Calu3 (cell line): ENCODE results near the gene LHFPL3. TPM values are rescaled to one million over a fixed set of nuclear protein-coding genes. Genes with fewer than 3 reads are reported as not detected.

Source experiments
- BruUV-seq: library from RNA; stranded (reverse); fragments of 400-500 nt; replicated peaks from 2 replicates; lab custom pipeline; 2021; lab: Mats Ljungman, UMichigan
- CTCF ChIA-PET: fragments of 300-600 bp; sonication (Branson Sonifier 250); formaldehyde crosslinking; loops from one replicate; lab custom pipeline; 2022; ENCODE audit warnings: antibody characterized with exemption; lab: Charles Lee
- DNase-seq: peaks from one replicate; pipeline ENCODE4 v3.0.0; 2022
- H3K27ac Mint-ChIP-seq: one replicate; pipeline ENCODE4 v1.8.0; 2022; ENCODE audit warnings: mixed read lengths; ENCODE audit not compliant: unreplicated experiment
- H3K27me3 Mint-ChIP-seq: one replicate; pipeline ENCODE4 v1.8.0; 2022; ENCODE audit warnings: mixed read lengths; ENCODE audit not compliant: unreplicated experiment
- H3K36me3 Mint-ChIP-seq: one replicate; pipeline ENCODE4 v1.8.0; 2022; ENCODE audit warnings: mild to moderate bottlenecking, moderate library complexity, mixed read lengths; ENCODE audit not compliant: insufficient read depth, unreplicated experiment
- H3K4me1 Mint-ChIP-seq: one replicate; pipeline ENCODE4 v1.8.0; 2022; ENCODE audit warnings: mild to moderate bottlenecking, low read depth, mixed read lengths; ENCODE audit not compliant: unreplicated experiment
- H3K4me3 Mint-ChIP-seq: one replicate; pipeline ENCODE4 v1.8.0; 2022; ENCODE audit warnings: mild to moderate bottlenecking, low read depth, moderate library complexity, mixed read lengths; ENCODE audit not compliant: unreplicated experiment
- H3K9me3 Mint-ChIP-seq: one replicate; pipeline ENCODE4 v1.8.0; 2022; ENCODE audit warnings: low read depth, mixed read lengths; ENCODE audit not compliant: unreplicated experiment
- CTCF ChIP-seq: fragments of 200-600 bp; IDR thresholded peaks from one replicate; pipeline ENCODE4 v1.8.0; 2022; ENCODE audit warnings: antibody characterized with exemption; ENCODE audit not compliant: unreplicated experiment
- intact Hi-C: fragments of 100-400 bp; cut with micrococcal nuclease; formaldehyde crosslinking; loops from one replicate; pipeline ENCODE4 v1.10.0; 2022; ENCODE audit not compliant: unreplicated experiment
- total RNA-seq: library from RNA; stranded (reverse); gene quantifications from 2 replicates; pipeline ENCODE4 v1.2.3, GENCODE V29; 2022

Gene LHFPL3
- total RNA-seq, 1 experiment from 2014 or later: not detected

DNA sequence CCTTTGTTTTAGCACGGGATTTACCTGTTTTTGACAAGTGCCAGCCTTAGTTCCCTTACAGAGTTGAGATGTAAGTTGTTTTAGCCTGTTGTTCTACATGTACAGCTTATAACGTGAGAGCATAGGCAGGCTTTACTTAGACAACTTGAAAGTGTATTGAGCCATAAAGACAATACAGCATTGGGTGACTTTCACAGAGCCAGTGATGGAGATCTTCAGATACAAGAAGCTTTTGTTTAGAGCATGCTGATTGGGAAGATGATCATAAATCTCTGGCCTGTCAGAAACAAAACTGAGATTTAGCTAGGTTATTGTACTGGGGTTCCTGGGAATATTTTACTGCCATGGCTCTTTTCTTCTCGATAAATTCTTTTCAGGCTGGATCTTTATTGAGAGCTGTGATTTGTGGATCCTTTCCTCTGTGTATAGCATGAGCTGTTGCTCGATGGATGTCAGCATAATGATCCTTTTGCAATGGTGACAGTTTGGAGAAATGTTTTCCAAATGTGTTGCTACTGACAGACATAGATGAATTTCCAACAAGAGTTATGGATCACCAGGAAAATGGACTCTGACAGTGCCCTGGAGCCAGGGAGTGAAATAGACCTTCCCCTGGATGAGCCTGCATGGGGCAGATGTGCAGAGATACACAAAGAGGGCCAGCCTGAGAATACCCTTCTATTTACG is 30.2 kb downstream of the LHFPL3 start:
- BruUV-seq: no TSS peak
- TF ChIP-seq CTCF: no peak
- CTCF ChIA-PET: no interaction called here
- Mint-ChIP-seq H3K27ac (no peak overlapping the region), H3K27me3 (peaks cover 36% of the 10 kb centered on the region), H3K4me3 (no peak overlapping the region), H3K4me1 (no peaks in the 10 kb centered on the region), H3K36me3 (no peaks in the 10 kb centered on the region), H3K9me3 (no peaks in the 10 kb centered on the region)
- DNase-seq: no peak
- intact Hi-C loops: no loop called here

DNA sequence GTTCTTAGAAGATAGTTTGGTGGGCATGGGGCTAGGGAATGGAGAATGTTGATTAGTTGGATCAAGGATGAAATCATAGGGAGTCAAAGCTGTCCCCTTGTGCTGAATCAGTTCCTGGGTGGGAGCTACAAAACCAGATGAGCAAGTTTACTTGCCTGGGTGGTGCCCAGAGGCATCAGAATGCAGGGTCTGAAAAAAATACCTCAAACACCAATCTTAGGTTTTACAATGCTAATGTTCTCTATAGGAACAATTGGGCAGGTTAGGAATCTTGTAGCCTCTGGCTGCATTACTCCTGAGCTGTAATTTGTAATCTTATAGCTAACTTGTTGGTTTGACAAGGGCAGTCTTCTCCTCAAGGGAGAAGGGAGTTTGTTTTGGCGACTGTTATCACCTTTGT is 34.4 kb downstream of the LHFPL3 start:
- TF ChIP-seq CTCF: no peak
- Mint-ChIP-seq H3K9me3 (no peaks in the 10 kb centered on the region), H3K4me3 (no peak overlapping the region), H3K4me1 (no peaks in the 10 kb centered on the region), H3K27me3 (peaks cover 60% of the 10 kb centered on the region), H3K36me3 (no peaks in the 10 kb centered on the region), H3K27ac (no peak overlapping the region)
- intact Hi-C loops: no loop called here
- CTCF ChIA-PET: no interaction called here
- DNase-seq: no peak
- BruUV-seq: no TSS peak

DNA sequence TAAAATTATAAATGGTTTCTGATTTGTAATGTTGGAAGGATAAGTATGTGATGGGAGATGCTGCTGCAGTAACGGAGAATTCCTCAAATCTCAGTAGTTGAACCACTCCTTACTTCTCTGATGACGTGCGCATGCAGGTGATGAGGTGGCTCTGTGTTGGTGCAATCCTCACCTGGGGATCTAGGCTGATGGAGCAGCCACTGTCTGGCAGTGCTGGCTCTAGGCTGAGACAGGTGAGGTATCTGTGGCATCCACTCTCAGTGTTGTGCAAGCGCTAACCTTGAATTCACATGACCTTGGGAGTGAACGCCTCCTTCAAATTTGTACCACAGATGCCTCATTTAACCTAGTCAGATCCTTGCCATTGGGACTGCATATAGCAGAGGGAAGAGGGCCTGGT is 35.0 kb downstream of the LHFPL3 start:
- DNase-seq: no peak
- H3K4me1 Mint-ChIP-seq: no peaks in the 10 kb centered on the region
- H3K4me3 Mint-ChIP-seq: no peak overlapping the region
- intact Hi-C loops: no loop called here
- no peaks in the 10 kb centered on the region for H3K9me3 Mint-ChIP-seq
- H3K27me3 Mint-ChIP-seq: peaks cover 54% of the 10 kb centered on the region
- TF ChIP-seq CTCF: no peak
- no peaks in the 10 kb centered on the region for H3K36me3 Mint-ChIP-seq
- CTCF ChIA-PET: no interaction called here
- no TSS peak for BruUV-seq
- no peak overlapping the region for H3K27ac Mint-ChIP-seq

DNA sequence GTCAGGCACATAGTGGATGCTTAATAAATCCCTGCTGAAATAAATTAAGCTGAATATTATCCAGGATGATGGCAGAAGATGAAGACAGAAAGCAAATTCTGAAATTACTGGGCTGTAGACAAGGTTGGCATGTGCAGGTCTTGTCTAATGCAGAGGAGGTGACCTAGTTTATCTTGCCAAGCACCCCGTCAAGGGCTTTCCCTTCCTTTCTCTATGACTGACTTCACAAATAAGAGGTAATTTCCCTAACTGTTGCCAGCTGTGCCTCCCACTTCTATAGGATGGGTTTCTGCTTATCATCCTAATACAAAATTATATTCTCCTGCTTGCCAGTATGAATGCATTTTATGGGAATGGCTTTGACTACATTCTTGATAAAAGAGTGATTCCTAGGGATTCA is 38.0 kb downstream of the LHFPL3 start:
- no peak for TF ChIP-seq CTCF
- Mint-ChIP-seq H3K4me3 (no peak overlapping the region), H3K4me1 (no peaks in the 10 kb centered on the region), H3K36me3 (no peaks in the 10 kb centered on the region), H3K27ac (no peak overlapping the region), H3K27me3 (peaks cover 48% of the 10 kb centered on the region), H3K9me3 (no peaks in the 10 kb centered on the region)
- intact Hi-C loops: no loop called here
- CTCF ChIA-PET: no interaction called here
- no TSS peak for BruUV-seq
- no peak for DNase-seq
